ENCODE results near the gene PARD3B. TPM values are rescaled to one million over a fixed set of nuclear protein-coding genes. Genes with fewer than 3 reads are reported as not detected.

Gene PARD3B
- total RNA-seq, 1 experiment from 2014 or later: 3.6 TPM

- intact Hi-C loops (cut with micrococcal nuclease; ENCODE audit: unreplicated experiment) (no loop called here), in situ Hi-C loops (cut with HindIII; ENCODE audit: low pct_unique_long_range_greater_than_20kb, low sequenced_read_pairs) (no loop called here)
- ChIA-PET POLR2A (no interaction called here), CTCF (no interaction called here)
- Histone ChIP-seq H3K9me3 (ENCODE audit: control insufficient read depth, insufficient read depth, low read depth, low read length) (no peaks in the 10 kb centered on the region), H3K27me3 (ENCODE audit: control insufficient read depth, insufficient read depth, low read length) (no peaks in the 10 kb centered on the region), H3K36me3 (ENCODE audit: control insufficient read depth, insufficient read depth, low read length) (no peaks in the 10 kb centered on the region), H3K4me1 (ENCODE audit: control insufficient read depth, insufficient read depth, low read length) (no peaks in the 10 kb centered on the region), H3K27ac (ENCODE audit: low read length) (no peak overlapping the region), H3K4me3 (ENCODE audit: low read depth in 2 of 2, low read length in 2 of 2) (no peak overlapping the region)
- ATAC-seq: no peak
- no peak for TF ChIP-seq SIN3A (IDR thresholded peaks at IDR 0.05; ENCODE audit: borderline replicate concordance, insufficient read depth, low read depth, low read length)
- no peak for TF ChIP-seq TCF7L2 (IDR thresholded peaks at IDR 0.05; ENCODE audit: low read depth, low read length)
- no peak for TF ChIP-seq POLR2AphosphoS5 (IDR thresholded peaks at IDR 0.05; ENCODE audit: low read depth, low read length)
- BruUV-seq (replicated peaks): no TSS peak
- no peak for DNase-seq (ENCODE audit: low read depth, low spot score)
Measured at GRCh38 chr2:205273148-205273547, 727.9 kb downstream of the PARD3B start.

DNA sequence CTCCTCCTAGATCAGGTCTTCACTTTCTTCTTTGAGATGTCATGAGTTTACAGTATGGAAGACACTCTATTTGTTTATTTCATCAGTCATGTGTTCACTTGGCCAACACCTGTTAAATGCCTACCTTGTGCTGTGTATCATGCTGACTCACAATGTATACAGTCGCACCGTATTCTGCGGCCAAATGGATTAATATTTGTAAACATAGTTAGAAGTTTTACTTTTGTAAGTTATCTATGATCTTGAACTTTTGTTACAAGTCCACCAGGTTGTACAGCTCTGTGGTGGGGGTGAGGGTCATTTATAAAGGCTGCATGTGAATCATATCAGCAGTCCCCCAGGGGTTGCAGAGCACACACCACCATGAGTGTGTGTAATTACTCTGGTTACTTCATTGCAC lies 728.4 kb downstream of the PARD3B start:
- Histone ChIP-seq H3K27ac (ENCODE audit: low read length) (no peak overlapping the region), H3K4me3 (ENCODE audit: low read depth in 2 of 2, low read length in 2 of 2) (no peak overlapping the region), H3K27me3 (ENCODE audit: control insufficient read depth, insufficient read depth, low read length) (no peaks in the 10 kb centered on the region), H3K4me1 (ENCODE audit: control insufficient read depth, insufficient read depth, low read length) (no peaks in the 10 kb centered on the region), H3K9me3 (ENCODE audit: control insufficient read depth, insufficient read depth, low read depth, low read length) (no peaks in the 10 kb centered on the region), H3K36me3 (ENCODE audit: control insufficient read depth, insufficient read depth, low read length) (no peaks in the 10 kb centered on the region)
- intact Hi-C loops (cut with micrococcal nuclease; ENCODE audit: unreplicated experiment) (no loop called here), in situ Hi-C loops (cut with HindIII; ENCODE audit: low pct_unique_long_range_greater_than_20kb, low sequenced_read_pairs) (no loop called here)
- ChIA-PET POLR2A (no interaction called here), CTCF (no interaction called here)
- BruUV-seq (replicated peaks): no TSS peak
- TF ChIP-seq POLR2AphosphoS5 (IDR thresholded peaks at IDR 0.05; ENCODE audit: low read depth, low read length) (no peak), CTCF (IDR thresholded peaks at IDR 0.05) (no peak)
- DNase-seq (ENCODE audit: low read depth, low spot score) (no peak), ATAC-seq (no peak)

DNA sequence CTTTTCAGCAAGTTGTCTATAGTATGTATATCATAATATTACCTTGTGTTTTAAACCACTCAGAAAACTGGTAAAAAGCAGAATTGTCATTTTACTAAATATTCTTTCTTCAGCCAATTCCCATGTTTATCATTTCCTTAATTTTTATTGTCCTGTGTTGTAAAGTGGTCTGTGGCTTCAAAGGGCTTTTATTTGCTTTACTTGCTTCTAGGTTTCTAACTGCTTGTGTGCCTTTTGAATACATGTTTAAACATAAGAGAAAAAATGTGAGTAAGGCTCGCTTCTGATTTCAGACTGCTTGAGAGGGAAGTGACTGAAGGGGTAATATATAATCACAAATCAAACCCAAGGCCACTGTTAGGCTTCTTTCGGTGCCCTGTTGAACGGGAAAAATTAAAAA lies 729.5 kb downstream of the PARD3B start:
- no peak for ATAC-seq
- H3K4me3 ChIP-seq (ENCODE audit: low read depth in 2 of 2, low read length in 2 of 2): no peak overlapping the region
- H3K36me3 ChIP-seq (ENCODE audit: control insufficient read depth, insufficient read depth, low read length): no peaks in the 10 kb centered on the region
- H3K27me3 ChIP-seq (ENCODE audit: control insufficient read depth, insufficient read depth, low read length): no peaks in the 10 kb centered on the region
- no peaks in the 10 kb centered on the region for H3K9me3 ChIP-seq (ENCODE audit: control insufficient read depth, insufficient read depth, low read depth, low read length)
- no TSS peak for BruUV-seq (replicated peaks)
- no peak for TF ChIP-seq TCF7L2 (IDR thresholded peaks at IDR 0.05; ENCODE audit: low read depth, low read length)
- TF ChIP-seq POLR2AphosphoS5 (IDR thresholded peaks at IDR 0.05; ENCODE audit: low read depth, low read length): no peak
- TF ChIP-seq SIN3A (IDR thresholded peaks at IDR 0.05; ENCODE audit: borderline replicate concordance, insufficient read depth, low read depth, low read length): no peak
- TF ChIP-seq REST (IDR thresholded peaks at IDR 0.05; ENCODE audit: insufficient read depth in 1 of 2, low read depth in 2 of 2, low read length in 1 of 2): no peak
- TF ChIP-seq CTCF (IDR thresholded peaks at IDR 0.05): no peak
- in situ Hi-C loops (cut with HindIII; ENCODE audit: low pct_unique_long_range_greater_than_20kb, low sequenced_read_pairs) (no loop called here), intact Hi-C loops (cut with micrococcal nuclease; ENCODE audit: unreplicated experiment) (no loop called here)
- POLR2A ChIA-PET: no interaction called here
- CTCF ChIA-PET: no interaction called here
- H3K4me1 ChIP-seq (ENCODE audit: control insufficient read depth, insufficient read depth, low read length): no peaks in the 10 kb centered on the region
- no peak overlapping the region for H3K27ac ChIP-seq (ENCODE audit: low read length)
- DNase-seq (ENCODE audit: low read depth, low spot score): no peak

Data from Panc1 (cell line).